Activated CD8-positive, alpha-beta memory T cell treated with anti-CD3 and anti-CD28 coated beads, Interleukin-2, amount 50 U/mL, for 1 hour (primary cell): ENCODE data around the gene TRPM3.

Experiments used
- DNase-seq: peaks from one replicate; pipeline ENCODE4 v3.0.0-alpha.2; 2020; ENCODE audit errors: extremely low read depth

The TRPM3 gene

GRCh38 chr9:70887826-70888225, 233.6 kb downstream of the TRPM3 start:
- DNase-seq, result no peak

GRCh38 chr9:70883963-70884793, 237.2 kb downstream of the TRPM3 start:
- no peak for DNase-seq

- DNase-seq, result no peak
These were observed 238.4 kb downstream of the TRPM3 start for GRCh38 chr9:70883056-70883455.

- DNase-seq, result no peak
These were observed 240.1 kb downstream of the TRPM3 start for GRCh38 chr9:70881333-70881732.

- no peak for DNase-seq
These were observed 240.9 kb downstream of the TRPM3 start for GRCh38 chr9:70880535-70880934.

- DNase-seq, result no peak
These were observed 242.8 kb downstream of the TRPM3 start for GRCh38 chr9:70878576-70878975.

- DNase-seq, result no peak
These were observed 247.0 kb downstream of the TRPM3 start for GRCh38 chr9:70874451-70874850.

GRCh38 chr9:70873506-70873905, 247.9 kb downstream of the TRPM3 start:
- DNase-seq, result no peak

GRCh38 chr9:70868661-70869652, 252.5 kb downstream of the TRPM3 start:
- DNase-seq, result no peak

GRCh38 chr9:70868041-70868440, 253.4 kb downstream of the TRPM3 start:
- DNase-seq, result no peak

GRCh38 chr9:70865471-70865870, 255.9 kb downstream of the TRPM3 start:
- no peak for DNase-seq

- no peak for DNase-seq
These were observed 259.6 kb downstream of the TRPM3 start for GRCh38 chr9:70861797-70862196.

- DNase-seq, result no peak
These were observed 260.0 kb downstream of the TRPM3 start for GRCh38 chr9:70861376-70861775.

GRCh38 chr9:70859694-70860093, 261.7 kb downstream of the TRPM3 start:
- DNase-seq, result no peak

GRCh38 chr9:70856411-70856810, 265.0 kb downstream of the TRPM3 start:
- no peak for DNase-seq

- no peak for DNase-seq
These were observed 268.6 kb downstream of the TRPM3 start for GRCh38 chr9:70852711-70853240.

GRCh38 chr9:70840266-70840665, 281.2 kb downstream of the TRPM3 start:
- no peak for DNase-seq

- no peak for DNase-seq
These were observed 286.1 kb downstream of the TRPM3 start for GRCh38 chr9:70835323-70835722.

GRCh38 chr9:70832492-70832891, 288.9 kb downstream of the TRPM3 start:
- DNase-seq, result no peak

- DNase-seq, result no peak
These were observed 290.8 kb downstream of the TRPM3 start for GRCh38 chr9:70830618-70831017.

- DNase-seq, result no peak
These were observed 291.7 kb downstream of the TRPM3 start for GRCh38 chr9:70829591-70830265.

- no peak for DNase-seq
These were observed 294.9 kb downstream of the TRPM3 start for GRCh38 chr9:70826562-70826961.
